Brain microvascular endothelial cell (primary cell): ENCODE data around the gene CC2D1A.

Experiments
- DNase-seq: peaks from one replicate; pipeline ENCODE4 v3.0.0-alpha.2; 2020
- H3K27ac ChIP-seq: fragments of 250-450 bp; sonication (Bioruptor Pico); 2 replicates; pipeline ENCODE4 v1.5.1; 2020; ENCODE audit warnings: mild to moderate bottlenecking, moderate library complexity
- H3K27me3 ChIP-seq: fragments of 250-450 bp; sonication (Bioruptor Pico); replicated peaks from 2 replicates; pipeline ENCODE4 v1.5.1; 2020; ENCODE audit warnings: mild to moderate bottlenecking
- H3K36me3 ChIP-seq: fragments of 250-450 bp; sonication (Bioruptor Pico); replicated peaks from 2 replicates; pipeline ENCODE4 v1.5.1; 2020; ENCODE audit warnings: mild to moderate bottlenecking
- H3K4me3 ChIP-seq: 2 replicates; pipeline ENCODE4 v1.5.1; 2011; ENCODE audit warnings: low read depth, mild to moderate bottlenecking, control low read depth, low read length, moderate library complexity
- in situ Hi-C: cut with HindIII; loops from 2 replicates; pipeline ENCODE4 v1.10.0; 2017; ENCODE audit warnings: low sequenced_read_pairs, low pct_ligation_motif_present
- TF ChIP-seq, protein P1 (sequence below): IDR thresholded peaks from 2 replicates; pipeline ENCODE4 v1.5.1; 2011; ENCODE audit warnings: low read depth, mild to moderate bottlenecking, moderate library complexity, low read length, control low read depth, inconsistent platforms; ENCODE audit errors: missing control alignments

Gene CC2D1A

DNA sequence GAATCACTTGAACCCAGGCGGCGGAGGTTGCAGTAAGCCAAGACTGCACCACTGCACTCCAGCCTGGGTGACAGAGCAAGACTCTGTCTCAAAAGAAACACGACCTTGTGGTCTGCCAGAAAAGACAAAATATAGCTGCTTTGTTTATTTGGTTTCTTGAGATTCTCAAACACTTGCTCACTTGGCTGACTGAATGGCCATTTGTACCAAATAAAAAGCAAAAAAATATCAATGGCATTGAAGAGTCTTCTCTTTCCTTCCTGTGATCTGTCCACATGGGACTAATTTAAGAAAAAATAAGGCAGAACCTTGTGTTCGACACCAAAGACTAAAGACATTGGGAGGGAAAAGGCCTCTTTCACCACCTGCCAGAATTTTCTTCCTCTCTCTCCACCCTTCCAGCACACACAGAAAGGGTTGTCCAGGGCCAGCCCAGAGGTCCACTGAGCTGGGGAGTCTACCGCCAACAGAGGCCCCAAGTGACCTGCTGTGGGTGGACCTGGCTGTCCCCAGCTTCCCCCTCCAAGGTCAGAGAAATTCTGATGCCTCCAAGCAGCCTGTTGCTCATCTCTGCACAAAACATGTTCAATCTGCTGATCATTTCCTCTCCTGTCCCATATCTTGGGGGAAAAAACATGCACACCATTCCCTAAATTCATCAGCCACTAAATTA, 6.0 kb upstream of the CC2D1A start:
- no peaks in the 10 kb centered on the region for H3K36me3 ChIP-seq
- no peak for DNase-seq
- no peak overlapping the region for H3K4me3 ChIP-seq
- TF ChIP-seq, protein P1, sequence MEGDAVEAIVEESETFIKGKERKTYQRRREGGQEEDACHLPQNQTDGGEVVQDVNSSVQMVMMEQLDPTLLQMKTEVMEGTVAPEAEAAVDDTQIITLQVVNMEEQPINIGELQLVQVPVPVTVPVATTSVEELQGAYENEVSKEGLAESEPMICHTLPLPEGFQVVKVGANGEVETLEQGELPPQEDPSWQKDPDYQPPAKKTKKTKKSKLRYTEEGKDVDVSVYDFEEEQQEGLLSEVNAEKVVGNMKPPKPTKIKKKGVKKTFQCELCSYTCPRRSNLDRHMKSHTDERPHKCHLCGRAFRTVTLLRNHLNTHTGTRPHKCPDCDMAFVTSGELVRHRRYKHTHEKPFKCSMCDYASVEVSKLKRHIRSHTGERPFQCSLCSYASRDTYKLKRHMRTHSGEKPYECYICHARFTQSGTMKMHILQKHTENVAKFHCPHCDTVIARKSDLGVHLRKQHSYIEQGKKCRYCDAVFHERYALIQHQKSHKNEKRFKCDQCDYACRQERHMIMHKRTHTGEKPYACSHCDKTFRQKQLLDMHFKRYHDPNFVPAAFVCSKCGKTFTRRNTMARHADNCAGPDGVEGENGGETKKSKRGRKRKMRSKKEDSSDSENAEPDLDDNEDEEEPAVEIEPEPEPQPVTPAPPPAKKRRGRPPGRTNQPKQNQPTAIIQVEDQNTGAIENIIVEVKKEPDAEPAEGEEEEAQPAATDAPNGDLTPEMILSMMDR = no peak
- no peak overlapping the region for H3K27ac ChIP-seq
- in situ Hi-C loops = no loop called here
- H3K27me3 ChIP-seq = no peaks in the 10 kb centered on the region

DNA sequence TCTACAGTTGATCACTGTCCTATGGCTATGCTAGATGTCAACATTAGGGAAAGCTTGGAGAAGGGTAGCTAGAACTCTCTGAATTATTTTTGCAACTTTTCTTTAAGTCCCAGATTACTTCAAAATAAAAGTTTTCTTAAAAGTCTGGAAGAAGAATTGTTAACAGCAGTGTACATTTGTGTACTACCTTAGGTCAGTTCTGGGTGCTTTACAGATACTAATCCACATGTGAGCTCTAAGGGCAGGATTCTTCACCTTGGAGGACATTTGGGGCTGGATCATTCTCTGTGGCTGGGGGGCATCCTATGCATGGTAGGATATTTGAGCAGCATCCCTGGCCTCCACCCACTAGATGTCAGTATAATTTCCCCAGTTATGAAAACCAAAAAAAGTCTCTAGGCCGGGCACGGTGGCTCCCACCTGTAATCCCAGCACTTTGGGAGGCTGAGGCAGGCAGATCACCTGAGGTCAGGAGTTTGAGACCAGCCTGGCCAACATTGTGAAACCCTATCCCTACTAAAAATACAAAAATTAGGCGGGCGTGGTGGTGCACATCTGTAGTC, 2.9 kb upstream of the CC2D1A start:
- Histone ChIP-seq H3K27me3 (no peaks in the 10 kb centered on the region), H3K27ac (no peak overlapping the region), H3K36me3 (no peaks in the 10 kb centered on the region), H3K4me3 (no peak overlapping the region)
- TF ChIP-seq, protein P1 = peak; percentile 59
- in situ Hi-C loops = no loop called here
- no peak for DNase-seq

DNA sequence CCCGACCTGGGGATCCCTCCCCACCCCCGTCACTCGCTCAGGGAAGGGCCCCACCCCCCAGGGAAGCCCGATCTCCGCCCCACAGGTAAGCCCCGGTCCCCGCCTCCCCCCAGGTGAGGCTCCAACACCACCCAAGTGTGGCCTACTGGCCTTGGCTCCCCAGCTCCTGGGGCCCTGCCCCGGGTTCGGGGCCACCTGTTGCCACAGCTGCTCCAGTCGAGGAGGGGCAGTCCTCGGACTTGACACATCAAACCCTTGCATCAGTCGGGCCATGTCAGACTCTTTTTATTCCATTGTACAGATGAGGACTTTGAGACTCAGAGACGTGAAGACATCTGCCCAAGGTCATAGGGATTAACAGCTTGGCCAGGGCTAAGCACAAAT, 512 bp downstream of the CC2D1A start:
- Histone ChIP-seq H3K27me3 (no peaks in the 10 kb centered on the region), H3K36me3 (no peaks in the 10 kb centered on the region), H3K4me3 (peak overlapping the region; percentile 80), H3K27ac (no peak overlapping the region)
- in situ Hi-C loops = no loop called here
- DNase-seq = no peak
- TF ChIP-seq, protein P1 = no peak

DNA sequence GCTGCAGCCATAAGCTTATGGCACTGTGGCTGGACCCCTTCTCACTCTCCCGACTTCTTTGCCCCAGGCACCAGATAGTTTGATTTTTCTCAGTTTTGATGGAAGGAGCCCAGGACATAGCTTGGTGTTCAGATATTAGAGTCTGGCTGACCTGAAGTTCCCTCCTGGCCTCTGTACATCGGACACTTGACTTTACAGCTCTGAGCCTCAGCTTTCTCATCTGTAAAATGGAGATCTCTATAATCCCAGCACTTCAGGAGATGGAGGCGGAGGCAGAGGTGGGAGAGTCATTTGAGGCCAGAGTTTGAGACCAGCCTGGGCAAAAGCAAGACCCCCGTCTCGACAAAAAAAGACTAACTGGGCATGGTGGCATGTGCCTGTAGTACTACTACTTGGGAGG, 909 bp downstream of the CC2D1A start:
- TF ChIP-seq, protein P1 = no peak
- peak overlapping the region; percentile 80 for H3K4me3 ChIP-seq
- H3K27ac ChIP-seq = no peak overlapping the region
- DNase-seq = no peak
- no peaks in the 10 kb centered on the region for H3K27me3 ChIP-seq
- in situ Hi-C loops = no loop called here
- H3K36me3 ChIP-seq = peaks cover under 1% of the 10 kb centered on the region

DNA sequence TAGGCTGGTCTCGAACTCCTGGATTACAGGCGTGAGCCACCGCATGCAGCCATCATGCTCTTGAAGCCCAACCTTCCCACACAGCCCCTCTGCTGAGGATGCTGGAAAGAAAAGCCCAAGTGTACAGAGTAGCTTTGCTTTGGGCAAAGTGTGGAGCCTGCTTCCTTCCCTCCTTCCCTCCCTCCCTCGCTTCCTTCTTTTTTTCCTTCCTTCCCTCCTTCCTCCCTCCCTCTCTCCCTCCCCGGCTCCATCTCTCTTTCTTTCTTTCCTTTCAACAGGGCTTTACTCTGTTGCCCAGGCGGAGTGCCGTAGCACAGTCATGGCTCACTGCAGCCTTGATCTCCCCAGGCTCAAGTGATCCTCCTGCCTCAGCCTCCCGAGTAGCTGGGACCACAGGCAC, 2.7 kb downstream of the CC2D1A start:
- in situ Hi-C loops = no loop called here

More for the DNA sequence above, 2.7 kb downstream of the CC2D1A start:
- no peak for DNase-seq
- no peaks in the 10 kb centered on the region for H3K27me3 ChIP-seq
- no peak overlapping the region for H3K27ac ChIP-seq
- H3K4me3 ChIP-seq = no peak overlapping the region
- peaks cover 17% of the 10 kb centered on the region for H3K36me3 ChIP-seq
- TF ChIP-seq, protein P1 = no peak
